ENCODE measurements around the gene ATAD1. TPM values are rescaled to one million over a fixed set of nuclear protein-coding genes. Genes with fewer than 3 reads are reported as not detected.

Gene ATAD1
- total and polyA plus RNA-seq, 2 of the 4 experiments (the other 2 are of a cell fraction) = 12.7 to 21.9 TPM

GRCh38 chr10:87816898-87817608 is 973 bp downstream of the ATAD1 start:
- H2BK120ac ChIP-seq (ENCODE audit: low read depth, low read length) = no peak overlapping the region
- no peak for TF ChIP-seq MAZ (IDR thresholded peaks at IDR 0.05; ENCODE audit: borderline replicate concordance, low read depth, low read length)
- TF ChIP-seq CEBPB (IDR thresholded peaks at IDR 0.05; ENCODE audit: low read depth, low read length) = no peak
- TF ChIP-seq BHLHE40 (IDR thresholded peaks at IDR 0.05; ENCODE audit: low read depth, low read length) = no peak
- TF ChIP-seq SMC3 (IDR thresholded peaks at IDR 0.05; ENCODE audit: low read depth, low read length) = no peak
- TF ChIP-seq RCOR1 (IDR thresholded peaks at IDR 0.05; ENCODE audit: insufficient replicate concordance, low read length) = no peak
- no peak for TF ChIP-seq RAD21 (IDR thresholded peaks at IDR 0.05; ENCODE audit: low read length)
- no peak for TF ChIP-seq USF2 (IDR thresholded peaks at IDR 0.05; ENCODE audit: low read depth, low read length)
- TF ChIP-seq CHD1 (IDR thresholded peaks at IDR 0.05; ENCODE audit: low read depth, low read length) = no peak
- TF ChIP-seq POLR2A (IDR thresholded peaks at IDR 0.05; ENCODE audit: low read depth, low read length) = no peak
- no peak for TF ChIP-seq MAFK (IDR thresholded peaks at IDR 0.05; ENCODE audit: low read depth, low read length)
- TF ChIP-seq FOS (IDR thresholded peaks at IDR 0.05; ENCODE audit: low read depth, low read length) = no peak
- no peak for TF ChIP-seq CTCF (conservative IDR thresholded peaks at IDR 0.05; ENCODE audit: low read depth, low read length)
- TF ChIP-seq, protein P1, sequence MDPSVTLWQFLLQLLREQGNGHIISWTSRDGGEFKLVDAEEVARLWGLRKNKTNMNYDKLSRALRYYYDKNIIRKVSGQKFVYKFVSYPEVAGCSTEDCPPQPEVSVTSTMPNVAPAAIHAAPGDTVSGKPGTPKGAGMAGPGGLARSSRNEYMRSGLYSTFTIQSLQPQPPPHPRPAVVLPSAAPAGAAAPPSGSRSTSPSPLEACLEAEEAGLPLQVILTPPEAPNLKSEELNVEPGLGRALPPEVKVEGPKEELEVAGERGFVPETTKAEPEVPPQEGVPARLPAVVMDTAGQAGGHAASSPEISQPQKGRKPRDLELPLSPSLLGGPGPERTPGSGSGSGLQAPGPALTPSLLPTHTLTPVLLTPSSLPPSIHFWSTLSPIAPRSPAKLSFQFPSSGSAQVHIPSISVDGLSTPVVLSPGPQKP (IDR thresholded peaks at IDR 0.05; ENCODE audit: borderline replicate concordance, low read depth, low read length) = no peak
- TF ChIP-seq NFE2L2 (IDR thresholded peaks at IDR 0.05; ENCODE audit: low read depth, low read length) = no peak
- no peak for TF ChIP-seq MXI1 (IDR thresholded peaks at IDR 0.05; ENCODE audit: borderline replicate concordance, low read depth, low read length)

More at GRCh38 chr10:87816898-87817608, 973 bp downstream of the ATAD1 start:
- Histone ChIP-seq H3K27me3 (ENCODE audit: control insufficient read depth, insufficient read depth, low read length) (no peaks in the 10 kb centered on the region), H3K9ac (ENCODE audit: low read depth, low read length) (peak overlapping the region; percentile 89), H3K9me3 (ENCODE audit: control insufficient read depth, insufficient read depth, low read length) (no peaks in the 10 kb centered on the region), H3K18ac (ENCODE audit: low read depth, low read length) (no peak overlapping the region), H2BK5ac (ENCODE audit: low read depth, low read length, poor library complexity, severe bottlenecking) (peak overlapping the region; percentile 79), H2AK5ac (ENCODE audit: low read depth, low read length) (peak overlapping the region; percentile 68; the same call in 1 of the 2 replicates), H2AFZ (replicated peaks; ENCODE audit: low read length, poor library complexity) (no peak overlapping the region), H3K4me1 (ENCODE audit: control insufficient read depth, insufficient read depth, low read length) (no peaks in the 10 kb centered on the region), H3K56ac (ENCODE audit: extremely low read depth, insufficient read depth, low read length) (peak overlapping the region; percentile 60), H2BK15ac (ENCODE audit: low read depth, low read length) (no peak overlapping the region), H3K27ac (ENCODE audit: insufficient read depth, low read length) (peak overlapping the region; percentile 86), H2AK9ac (replicated peaks; ENCODE audit: low read depth, low read length, poor library complexity) (no peak overlapping the region), H3K79me1 (ENCODE audit: low read depth in 1 of 2, low read length in 2 of 2) (peaks cover 11 to 26% of the 10 kb centered on the region in 2 experiments; a peak in 3 of 4 replicates), H4K8ac (ENCODE audit: low read depth in 2 of 2, low read length in 2 of 2) (peak overlapping the region; percentile 75 to 92; a peak in 3 of 4 replicates), H3K23ac (ENCODE audit: low read depth, low read length) (peak overlapping the region; percentile 66), H3K4ac (ENCODE audit: low read depth, low read length) (peak overlapping the region; percentile 87), H3K4me2 (ENCODE audit: low read depth, low read length) (peak overlapping the region; percentile 88), H4K20me1 (ENCODE audit: insufficient read depth, low read length) (no peaks in the 10 kb centered on the region; the same call in 1 of the 2 replicates), H3K9me1 (ENCODE audit: insufficient read depth, low read length) (no peaks in the 10 kb centered on the region; the same call in 1 of the 2 replicates), H4K91ac (ENCODE audit: insufficient read depth, low read depth, low read length) (no peak overlapping the region), H3K4me3 (ENCODE audit: insufficient read depth, low read depth, low read length) (peak overlapping the region; percentile 84), H4K5ac (ENCODE audit: low read depth, low read length) (peak overlapping the region; percentile 76; the same call in 1 of the 2 replicates), H3K14ac (replicated peaks; ENCODE audit: low read depth, low read length) (peak overlapping the region; percentile 87; the same call in 1 of the 2 replicates), H2BK20ac (ENCODE audit: low read depth, low read length) (no peak overlapping the region), H3K36me3 (ENCODE audit: control insufficient read depth, insufficient read depth, low read length) (peaks cover 2% of the 10 kb centered on the region; the same call in 1 of the 2 replicates)
- CTCF ChIA-PET = no interaction called here
- dilution Hi-C loops (cut with HindIII; ENCODE audit: low sequenced_read_pairs, unreplicated experiment) (no loop called here), intact Hi-C loops (cut with micrococcal nuclease) (no loop called here), in situ Hi-C loops (cut with MboI; ENCODE audit: low sequenced_read_pairs) (no loop called here)
- 0% methylated on average over 1 of the region's 10 CpGs; no CpG with 5 or more reads in 1 of the 2 experiments for WGBS, 2 experiments (ENCODE audit: extremely low coverage in 2 of 2, insufficient read length in 1 of 2)
- DNase-seq = peak; percentile 8
- BruUV-seq (replicated peaks) = no TSS peak
- POLR2A ChIA-PET (ENCODE audit: unreplicated experiment) = no interaction called here
- no peak for ATAC-seq (ENCODE audit: low read depth)

Data from IMR-90 (cell line).